ENCODE data around the gene UPF3B.
"Not testable (repeated sequence)": the region's sequence is repeated elsewhere in the genome, so short reads cannot be mapped to it uniquely, and the experiment has no call there.

Gene UPF3B

DNA sequence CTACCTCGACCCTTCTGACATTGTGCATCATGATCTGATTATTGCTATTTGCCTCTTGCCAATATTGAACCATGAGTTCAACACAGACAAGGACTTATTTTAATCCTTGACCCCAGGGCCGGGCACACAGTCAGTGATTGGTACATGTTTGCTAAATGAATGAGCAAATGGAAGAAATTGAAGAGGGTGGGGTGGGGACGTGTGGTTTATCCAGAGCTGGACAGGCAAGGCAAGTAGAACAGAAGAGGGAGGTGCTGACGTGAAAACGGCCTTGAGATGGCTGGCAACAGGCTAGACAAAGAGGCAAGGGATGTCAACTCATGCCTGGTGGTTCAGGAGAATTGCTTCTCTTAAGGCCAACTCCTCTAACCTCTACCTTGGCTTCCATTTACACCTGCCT lies 28.5 kb downstream of the UPF3B start:
- DNase-seq: not testable (repeated sequence)

DNA sequence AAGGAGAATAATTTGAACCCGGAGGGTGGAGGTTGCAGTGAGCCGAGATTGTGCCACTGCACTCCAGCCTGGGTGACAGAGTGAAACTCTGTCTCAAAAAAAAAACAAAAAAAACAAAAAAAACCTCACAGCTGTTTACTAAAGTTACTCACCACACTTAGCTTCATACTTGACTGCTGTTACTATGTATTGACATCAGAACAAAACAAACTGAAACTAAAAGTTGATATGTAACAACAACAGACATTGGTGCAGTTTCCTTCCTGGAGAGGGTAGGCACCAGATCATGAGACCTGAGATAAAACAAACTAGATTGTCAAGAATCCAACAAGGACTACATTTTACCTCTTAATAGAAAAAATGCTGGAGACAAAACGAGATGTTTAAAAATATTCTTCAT lies 31.1 kb downstream of the UPF3B start:
- peak; percentile 15 to 83 for DNase-seq

DNA sequence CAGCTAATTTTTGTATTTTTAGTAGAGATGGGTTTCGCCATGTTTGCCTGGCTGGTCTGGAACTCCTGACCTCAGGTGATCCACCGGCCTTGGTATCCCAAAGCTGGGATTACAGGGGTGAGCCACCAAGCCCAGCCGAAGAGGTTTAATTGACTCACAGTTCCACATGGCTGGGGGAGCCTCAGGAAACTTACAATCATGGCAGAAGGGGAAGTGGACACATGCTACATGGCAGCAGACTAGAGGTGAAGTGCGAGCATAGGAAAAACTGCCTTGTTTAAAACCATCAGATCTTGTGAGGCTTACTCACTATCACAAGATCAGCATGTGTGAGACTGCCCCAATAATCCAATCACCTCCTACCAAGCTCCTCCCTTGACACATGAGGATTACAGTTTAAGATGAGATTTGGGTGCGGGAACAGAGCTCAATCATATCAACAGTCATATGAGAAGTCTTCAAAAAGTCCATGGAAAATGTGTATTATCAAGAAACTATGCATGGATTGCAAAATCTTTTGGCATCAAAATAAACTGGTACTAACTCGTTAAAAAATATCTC lies 35.6 kb downstream of the UPF3B start:
- DNase-seq: no peak

DNA sequence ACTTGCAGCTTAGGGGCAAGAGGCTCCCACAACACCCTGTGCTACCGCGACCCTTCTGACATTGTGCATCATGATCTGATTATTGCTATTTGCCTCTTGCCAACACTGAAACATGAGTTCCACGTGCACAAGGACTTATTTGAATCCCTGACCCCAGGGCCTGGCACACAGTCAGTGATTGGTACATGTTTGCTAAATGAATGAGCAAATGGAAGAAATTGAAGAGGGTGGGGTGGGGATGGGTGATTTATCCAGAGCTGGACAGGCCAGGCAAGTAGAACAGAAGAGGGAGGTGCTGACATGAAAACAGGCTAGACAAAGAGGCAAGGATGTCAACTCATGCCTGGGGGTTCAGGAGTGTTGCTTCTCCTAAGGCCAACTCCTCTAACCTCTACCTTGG lies 36.5 kb downstream of the UPF3B start:
- no peak for DNase-seq

DNA sequence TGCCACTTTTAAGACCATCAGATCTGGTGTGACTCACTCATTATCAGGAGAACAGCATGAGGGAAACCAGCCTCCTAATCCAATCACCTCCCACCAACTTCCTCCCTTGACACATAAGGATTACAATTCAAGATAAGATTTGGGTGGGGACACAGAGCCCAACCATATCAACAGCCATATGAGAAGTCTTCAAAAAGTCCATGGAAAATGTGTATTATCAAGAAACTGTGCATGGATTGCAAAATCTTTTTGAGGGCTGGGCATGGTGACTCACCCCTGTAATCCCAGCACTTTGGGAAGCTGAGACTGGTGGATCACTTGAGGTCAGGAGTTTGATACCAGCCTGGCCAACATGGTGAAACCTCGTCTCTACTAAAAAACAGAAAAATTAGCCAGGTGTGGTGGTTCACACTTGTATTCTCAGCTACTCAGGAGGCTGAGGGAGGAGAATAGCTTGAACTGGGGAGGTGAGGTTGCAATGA lies 43.5 kb downstream of the UPF3B start:
- no peak for DNase-seq

DNA sequence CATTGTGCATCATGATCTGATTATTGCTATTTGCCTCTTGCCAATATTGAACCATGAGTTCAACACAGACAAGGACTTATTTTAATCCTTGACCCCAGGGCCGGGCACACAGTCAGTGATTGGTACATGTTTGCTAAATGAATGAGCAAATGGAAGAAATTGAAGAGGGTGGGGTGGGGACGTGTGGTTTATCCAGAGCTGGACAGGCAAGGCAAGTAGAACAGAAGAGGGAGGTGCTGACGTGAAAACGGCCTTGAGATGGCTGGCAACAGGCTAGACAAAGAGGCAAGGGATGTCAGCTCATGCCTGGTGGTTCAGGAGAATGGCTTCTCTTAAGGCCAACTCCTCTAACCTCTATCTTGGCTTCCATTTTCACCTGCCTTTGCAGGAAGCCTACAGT lies 44.3 kb downstream of the UPF3B start:
- DNase-seq: not testable (repeated sequence)

DNA sequence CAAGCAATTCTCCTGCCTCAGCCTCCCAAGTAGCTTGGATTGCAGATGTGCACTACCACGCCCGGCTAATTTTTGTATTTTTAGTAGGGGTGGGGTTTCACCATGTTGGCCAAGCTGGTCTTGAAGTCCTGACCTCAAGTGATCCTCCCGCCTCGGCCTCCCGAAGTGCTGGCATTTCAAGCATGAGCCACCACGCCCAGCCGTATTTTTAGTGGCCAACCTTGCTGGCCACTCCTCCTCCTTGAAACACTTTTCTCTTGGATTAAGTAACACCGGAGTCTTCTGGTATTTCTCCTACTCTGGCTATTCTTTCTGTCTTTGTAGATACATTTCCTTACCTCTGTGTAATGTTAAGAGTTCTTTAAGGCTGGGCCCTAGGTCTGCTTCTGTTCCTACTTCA lies 50.2 kb downstream of the UPF3B start:
- DNase-seq: no peak

DNA sequence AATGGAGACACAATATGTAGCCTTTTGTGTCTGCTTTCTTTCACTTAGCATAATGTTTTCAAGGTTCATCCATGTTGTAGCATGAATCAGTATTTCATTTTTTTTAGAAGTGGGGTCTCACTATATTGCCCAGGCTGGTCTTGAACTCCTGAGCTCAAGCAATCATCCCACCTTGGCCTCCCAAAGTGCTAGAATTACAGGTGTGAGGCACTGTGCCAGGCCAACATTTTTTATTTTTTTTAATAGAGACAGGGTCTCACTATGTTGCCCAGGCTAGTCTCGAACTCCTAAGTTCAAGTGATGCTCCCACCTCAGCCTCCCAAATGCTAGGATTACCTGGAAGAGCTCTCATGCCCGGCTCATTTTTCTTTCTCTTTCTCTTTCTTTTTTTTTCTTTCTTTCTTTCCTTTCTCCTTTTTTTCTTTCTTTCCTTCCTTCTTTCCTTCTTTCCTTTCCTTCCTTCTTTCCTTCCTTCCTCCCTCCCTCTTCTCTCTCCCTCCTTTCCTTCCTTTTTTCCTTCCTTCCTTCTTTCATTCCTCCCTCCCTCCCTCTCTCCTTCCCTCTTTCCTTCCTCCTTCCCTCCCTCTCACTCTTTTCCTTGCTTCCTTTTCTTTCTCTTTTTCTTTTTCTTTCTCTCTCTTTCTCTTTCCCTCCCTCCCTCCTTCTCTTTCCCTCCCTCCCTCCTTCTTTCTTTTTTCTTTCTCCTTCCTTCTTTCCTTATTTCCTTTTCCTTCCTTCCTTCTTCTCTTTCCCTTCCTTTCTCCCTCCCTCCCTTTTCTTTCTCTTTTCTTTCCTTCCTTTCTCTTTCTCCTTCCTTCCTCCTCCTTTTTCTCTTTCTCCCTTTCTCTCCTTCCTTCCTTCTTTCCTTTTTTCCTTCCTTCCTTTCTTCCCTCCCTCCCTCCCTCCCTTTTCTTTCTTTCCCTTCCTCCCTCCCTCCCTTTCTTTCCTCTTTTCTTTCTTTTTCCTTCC lies 51.2 kb downstream of the UPF3B start:
- no peak for DNase-seq

DNA sequence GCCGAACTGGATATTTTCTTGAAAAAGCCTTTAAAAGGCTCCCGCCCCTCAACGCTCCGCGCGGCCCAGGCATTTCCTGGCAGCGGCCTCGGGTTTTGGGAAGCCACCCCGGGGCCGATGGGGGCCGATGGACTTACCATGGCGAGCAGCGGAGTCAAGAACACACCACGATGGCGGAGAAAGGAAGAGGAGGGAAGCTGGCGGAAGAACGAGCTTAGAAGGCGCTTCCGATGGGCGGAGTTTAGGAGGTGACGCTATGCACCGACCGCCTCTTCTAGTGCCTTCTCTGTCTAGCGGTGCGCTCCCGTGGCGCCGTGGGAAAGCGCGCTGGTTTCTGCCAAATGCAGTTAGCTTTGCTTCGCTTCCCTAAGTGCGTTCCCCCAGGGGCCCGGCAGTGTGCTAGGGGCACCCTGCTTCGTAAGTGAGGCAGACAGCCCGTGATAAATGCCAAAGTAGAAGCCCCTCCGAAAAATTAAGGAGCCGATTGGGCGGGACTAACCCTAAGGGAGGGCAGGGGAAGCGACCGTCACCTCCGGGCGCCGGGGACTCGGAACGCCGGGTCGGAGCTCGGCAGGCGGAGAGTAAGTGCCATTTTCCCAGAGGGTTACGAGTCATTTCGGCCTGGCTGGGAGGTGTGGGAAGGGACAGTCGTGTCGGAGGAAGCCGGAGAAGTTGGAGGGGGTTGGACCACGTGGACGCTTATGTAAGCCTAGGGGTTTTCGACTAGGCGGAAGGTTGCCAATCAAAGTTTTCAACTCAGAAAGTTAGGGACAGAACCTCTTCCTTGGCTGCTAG lies 61.1 kb downstream of the UPF3B start, which contains the start of gene RPL39:
Gene RPL39 (minus strand): TSS at position 194 of the 795 bp plus-strand sequence. CDS start 54 bp downstream, at position 140.
- peak; percentile 88 to 90 for DNase-seq

DNA sequence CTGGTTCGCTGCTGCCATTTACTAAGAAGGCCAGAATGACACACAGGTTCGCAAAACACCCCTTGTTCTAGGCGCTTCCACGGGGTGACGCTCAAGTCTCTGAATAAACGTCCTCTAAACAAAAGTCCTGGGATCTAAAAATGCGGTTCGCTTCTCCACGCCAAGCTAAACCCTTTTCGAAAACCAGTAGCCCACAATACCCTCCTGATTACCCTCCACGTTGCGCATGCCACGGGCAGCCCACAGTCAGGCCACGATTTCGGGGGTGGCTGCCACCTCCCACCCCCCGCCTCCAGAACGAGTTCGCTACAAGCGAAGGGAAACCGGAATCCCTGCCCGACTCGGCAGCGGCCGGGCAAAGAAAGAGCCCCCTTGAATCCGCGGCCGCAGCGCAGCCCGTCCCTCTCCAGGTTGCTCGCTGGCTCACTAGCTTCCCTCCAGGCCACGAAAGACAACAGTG lies 61.8 kb downstream of the UPF3B start:
- DNase-seq: peak; percentile 62 to 63

DNA sequence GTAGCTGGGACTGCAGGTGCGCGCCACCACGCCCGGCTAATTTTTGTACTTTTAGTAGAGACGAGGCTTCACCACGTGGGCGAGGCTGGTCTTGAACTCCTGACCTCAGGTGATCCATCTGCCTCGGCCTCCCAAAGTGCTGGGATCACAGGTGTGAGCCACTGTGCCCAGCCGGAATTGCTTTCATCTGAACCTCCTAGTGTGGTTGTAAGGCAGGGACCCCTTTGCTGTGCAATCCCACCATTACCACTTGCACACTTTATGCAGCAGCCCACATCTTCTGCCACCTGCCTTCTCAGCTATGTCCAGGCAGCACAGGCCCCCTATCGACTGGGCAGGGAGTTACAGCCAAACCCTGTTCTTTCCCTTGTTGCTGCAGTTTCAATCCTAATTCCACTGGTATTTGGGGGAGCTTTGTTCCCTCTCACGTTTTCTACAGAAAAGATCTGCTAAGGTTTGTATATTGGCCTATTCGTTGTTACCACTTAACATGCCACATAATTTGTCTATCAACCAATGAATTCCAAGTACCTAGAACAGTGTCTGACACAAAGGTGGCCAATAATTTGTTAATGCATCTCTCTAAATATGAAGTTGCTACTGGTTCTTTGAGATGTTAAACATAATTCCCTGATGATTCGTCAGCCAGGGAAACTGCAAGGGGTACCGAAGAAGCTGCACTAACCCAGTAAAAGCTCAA lies 67.9 kb downstream of the UPF3B start:
- peak; percentile 42 to 56 for DNase-seq
